ELF-1 (cell line): ENCODE measurements around the gene SOX21.

Source experiments
- DNase-seq: peaks from one replicate; pipeline ENCODE4 v3.0.0-alpha.2; 2016; ENCODE audit warnings: low read depth, low spot score

Gene SOX21

DNA sequence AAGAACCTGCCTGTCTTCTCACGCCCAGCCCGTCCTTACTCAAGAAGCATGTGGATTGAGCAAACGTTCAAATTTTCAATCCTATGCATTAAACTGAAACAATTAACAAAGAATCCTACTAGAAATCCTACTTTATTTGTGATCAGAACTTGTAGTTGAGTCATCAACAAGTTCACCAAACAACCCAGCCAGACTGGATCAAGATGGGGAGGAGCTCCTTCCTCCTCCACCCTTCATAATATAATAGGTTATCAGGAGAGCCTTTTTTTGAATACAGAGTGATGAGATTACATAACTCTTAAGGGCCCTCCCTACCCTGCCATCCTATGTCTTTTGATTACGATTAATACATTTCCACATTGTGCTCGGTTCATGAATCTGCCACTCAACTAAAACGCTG, 32.7 kb downstream of the SOX21 start:
- no peak for DNase-seq

DNA sequence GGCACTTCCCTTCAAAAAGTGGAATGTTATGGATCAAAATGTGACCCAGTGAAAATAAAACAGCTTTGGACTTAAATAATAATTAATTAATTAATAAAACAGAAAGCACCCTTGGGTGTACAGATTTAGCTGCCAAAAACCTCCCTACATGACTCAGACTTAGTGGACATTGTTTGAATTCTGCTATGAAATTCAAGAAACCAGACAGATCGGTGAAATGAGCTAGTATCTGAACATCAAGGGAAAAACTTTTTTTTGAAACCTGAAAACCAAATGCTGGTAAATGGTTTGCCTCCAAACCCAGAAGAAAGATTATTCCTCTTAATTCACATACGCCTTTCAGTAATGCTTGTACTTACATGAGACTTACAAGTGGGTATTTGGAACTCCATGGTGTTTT, 33.5 kb downstream of the SOX21 start:
- no peak for DNase-seq

DNA sequence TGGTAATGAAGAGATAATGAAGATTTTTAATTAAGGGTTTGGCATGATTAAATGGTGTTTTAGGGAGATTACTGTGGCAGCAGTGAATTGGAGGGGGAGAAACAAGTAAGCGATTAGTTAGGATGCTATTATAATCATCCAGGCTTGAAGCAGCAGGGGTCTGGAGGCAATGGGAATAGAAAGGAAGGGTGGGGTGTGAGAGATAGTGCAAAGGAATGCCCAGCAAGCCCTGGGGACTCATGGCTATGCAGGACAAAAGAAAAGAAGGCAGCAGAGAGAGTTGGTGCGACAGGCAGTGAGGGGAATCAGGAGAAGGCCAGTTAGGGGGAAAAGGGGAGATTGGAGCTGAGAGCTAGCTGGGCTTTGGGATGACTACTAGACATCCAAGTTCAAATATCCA, 34.5 kb downstream of the SOX21 start:
- peak; percentile 69 for DNase-seq

DNA sequence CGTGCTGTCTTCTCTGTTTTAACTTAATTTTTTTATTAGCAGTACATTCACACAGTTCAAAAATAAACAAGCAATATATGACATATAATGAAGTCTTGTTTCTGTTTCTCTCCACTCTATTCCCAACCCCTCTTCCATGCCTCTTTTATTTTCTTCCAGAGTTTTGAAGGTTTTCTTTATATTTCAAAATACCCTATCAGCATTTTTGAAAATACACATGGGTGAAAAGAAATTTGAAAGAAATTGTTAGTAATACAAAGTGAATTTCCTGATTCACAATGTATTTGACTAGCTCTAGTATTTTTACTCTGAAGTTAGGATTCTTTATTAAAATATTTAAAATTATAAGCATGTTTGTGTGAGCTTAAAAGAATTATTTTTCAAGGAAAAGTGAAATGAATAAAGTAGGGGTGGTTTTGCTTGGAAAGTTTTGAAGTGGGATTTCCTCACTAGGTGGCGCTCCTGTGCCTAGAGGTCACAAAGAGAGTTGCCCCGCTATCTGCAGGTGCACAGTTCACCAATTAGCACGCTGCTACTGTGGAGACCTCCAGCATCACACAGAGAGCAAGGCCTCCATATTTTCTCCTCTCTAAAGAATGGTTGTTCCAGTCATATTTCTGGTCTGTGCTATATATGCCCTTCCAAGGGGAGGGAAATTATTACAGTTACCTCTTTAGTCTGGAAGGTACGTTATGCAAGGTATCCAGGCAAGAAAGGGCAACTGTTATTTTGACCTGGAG, 37.6 kb downstream of the SOX21 start:
- DNase-seq: peak; percentile 68

DNA sequence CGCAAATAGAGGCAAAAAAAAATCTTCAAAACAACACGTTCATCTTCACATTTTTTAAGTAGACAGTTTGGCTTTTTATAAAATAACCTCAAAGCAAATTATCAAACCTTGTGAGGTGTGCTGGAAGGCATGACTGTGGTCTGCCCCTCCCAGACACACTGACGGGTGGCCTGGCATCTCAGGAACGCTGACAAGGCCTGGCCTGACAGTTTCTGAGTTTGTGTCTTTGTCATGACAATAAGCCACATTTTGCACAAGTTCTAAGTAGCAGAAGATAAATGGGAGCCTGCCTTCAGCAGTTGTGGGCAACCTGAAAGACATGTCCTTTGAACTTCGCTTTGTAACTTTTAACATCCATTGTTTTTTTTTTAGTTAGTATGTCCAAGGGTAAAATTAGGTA, 38.5 kb downstream of the SOX21 start:
- peak; percentile 30 for DNase-seq

DNA sequence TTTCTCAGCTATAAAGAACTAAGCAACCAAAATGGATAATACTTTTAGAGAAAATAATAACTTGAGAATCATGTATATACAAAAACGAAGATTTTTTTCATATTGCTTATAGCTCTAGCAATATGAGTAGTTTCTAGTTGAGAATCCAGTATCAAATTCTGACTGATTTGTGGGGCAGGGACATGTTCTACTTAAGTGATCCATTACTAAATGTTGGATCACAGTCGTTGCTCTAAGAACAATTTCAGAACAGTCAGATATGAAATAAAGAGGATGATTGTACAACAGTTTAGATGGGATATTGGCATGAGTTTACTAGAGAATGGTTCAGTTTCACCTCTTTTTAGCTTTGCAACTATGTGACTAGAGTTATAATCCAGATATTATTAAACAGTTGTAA, 39.9 kb downstream of the SOX21 start:
- no peak for DNase-seq

DNA sequence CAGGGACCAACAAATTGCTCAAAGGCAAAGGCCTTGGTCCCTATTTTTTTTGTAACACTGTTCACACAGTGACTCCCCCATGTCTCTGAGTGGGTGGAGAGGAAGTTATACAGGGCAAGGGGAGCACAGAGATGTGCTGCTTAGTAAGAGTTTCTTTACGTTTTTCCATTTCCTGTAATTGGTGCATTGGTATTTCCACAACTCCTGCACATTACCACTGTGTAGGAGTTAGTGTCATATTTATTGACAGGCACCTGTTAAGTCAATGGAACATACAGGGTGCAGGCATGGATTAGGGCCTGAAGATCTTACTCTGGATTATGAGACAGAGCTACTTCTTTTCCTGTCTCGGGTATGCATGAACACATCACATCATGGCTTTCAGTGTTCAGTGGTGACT, 45.2 kb downstream of the SOX21 start:
- no peak for DNase-seq

DNA sequence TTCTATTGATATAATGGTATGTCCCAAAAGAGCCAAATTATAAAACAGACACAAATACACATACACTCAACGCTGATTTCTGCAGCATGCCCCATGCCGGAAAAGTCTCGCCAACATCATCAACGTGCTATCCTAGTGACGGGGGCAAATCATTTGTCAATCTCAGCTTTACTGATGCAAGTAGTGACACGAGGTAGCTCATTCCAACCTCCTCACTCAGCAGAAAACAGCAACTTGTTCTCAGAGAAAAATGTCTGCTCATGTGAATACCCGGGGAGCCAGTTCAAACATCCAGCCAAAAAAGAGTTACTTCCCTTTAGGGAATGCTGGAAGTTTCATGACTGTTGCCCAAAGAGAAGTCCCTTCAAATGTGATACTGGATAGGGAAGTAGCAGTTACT, 46.3 kb downstream of the SOX21 start:
- DNase-seq: no peak

DNA sequence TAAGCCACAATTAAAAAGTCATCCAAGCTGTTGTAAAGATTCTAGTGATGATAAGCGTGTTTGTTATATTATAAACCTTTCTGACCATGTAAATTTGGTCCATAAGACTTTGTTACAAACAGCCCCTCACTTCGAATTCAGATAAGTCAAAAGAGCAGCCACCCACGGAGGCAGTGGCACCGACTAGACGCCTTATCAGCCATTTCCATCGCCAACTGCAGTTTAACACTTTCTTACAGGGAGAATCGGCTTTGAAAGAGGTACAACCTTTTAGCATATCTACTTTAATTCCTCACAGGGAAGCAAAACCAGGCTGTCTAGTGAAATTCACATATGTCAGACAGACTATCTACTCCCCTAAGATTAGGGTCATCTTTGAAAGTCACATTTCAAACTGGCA, 47.5 kb downstream of the SOX21 start:
- no peak for DNase-seq

DNA sequence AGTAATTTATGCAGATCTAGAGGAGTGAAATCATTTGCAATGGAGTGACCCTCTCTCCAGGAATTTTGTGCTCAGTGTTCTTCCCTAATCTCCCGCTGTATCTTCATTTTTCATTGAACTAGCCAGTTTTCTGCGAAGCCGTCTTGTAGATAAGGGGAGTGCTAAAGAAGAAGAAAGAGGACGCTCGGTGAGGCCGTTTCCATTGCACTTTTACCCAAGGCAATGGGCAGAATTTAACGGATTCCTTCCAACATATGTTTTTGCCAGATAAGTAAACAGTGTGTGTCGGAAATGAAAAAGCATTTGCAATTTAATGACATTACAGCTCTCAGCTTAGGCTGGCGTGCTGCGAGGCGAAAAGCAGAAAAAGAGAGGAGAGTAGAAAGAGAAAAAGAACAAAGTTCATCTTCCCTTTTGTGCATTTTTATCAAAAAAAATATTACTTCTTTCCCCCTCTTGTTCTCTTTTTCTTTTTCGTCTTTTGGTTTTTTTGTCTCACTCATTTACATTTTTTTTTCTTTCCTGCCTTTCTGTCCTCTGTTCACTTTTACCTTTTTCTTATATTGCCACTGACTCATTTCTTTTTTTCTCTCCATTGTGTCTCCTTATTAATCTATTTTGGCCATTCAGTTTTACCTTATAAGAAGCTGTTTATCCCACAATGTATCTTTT, 49.9 kb downstream of the SOX21 start:
- DNase-seq: no peak

DNA sequence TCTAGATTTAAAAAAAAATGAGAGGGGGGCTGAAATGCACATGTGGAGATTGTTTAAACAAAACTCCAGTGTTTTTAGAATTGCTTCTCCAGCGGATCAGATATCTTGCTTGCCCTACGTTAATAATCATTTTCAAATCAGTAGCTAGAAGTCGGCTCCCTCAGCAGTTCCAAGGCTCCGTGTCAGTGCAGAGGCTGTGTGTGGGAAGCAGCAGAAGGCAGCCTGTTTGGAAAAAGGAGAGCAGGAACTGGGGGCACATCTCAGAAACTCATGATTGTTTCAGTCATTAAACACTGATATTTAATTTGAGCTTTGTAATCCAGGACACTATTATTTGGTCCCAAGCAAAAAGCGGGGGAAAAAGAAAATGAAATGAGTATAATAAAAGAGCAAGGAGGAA, 50.9 kb downstream of the SOX21 start:
- no peak for DNase-seq

DNA sequence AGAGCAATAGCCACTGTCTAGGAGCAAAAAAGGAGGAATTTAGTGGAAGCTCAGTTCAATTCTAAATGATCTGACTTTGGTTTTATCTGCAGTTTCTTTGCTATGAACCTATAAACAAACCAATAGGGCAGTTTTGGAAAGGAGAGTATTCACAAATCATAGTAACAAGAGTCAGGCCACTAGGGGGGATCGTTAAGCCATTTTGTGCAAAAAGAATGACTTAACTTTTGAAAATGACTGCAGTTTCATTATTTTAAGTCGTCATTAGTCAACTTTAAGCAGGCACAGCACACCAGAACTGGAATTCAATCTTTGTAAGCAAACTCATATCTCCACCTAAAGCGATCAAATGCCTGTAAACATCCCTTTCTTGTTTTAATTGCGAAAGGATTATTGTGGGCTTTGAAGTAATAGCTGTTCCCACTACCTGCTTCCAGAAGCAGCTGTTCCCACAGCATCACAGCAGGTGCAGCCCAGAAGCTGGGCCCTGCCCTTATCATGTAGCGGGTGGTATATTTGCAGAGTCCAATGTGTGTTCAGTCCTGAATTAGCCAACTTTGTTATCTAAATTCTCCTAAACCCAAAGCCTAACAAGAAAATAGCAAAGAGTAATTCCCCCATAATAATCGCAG, 51.5 kb downstream of the SOX21 start:
- DNase-seq: no peak
